ENCODE data around the gene TRPC5OS. TPM values are rescaled to one million over a fixed set of nuclear protein-coding genes. Genes with fewer than 3 reads are reported as not detected.

TRPC5OS gene
- total RNA-seq, 4 donors from 2014 or later, result not detected

DNA sequence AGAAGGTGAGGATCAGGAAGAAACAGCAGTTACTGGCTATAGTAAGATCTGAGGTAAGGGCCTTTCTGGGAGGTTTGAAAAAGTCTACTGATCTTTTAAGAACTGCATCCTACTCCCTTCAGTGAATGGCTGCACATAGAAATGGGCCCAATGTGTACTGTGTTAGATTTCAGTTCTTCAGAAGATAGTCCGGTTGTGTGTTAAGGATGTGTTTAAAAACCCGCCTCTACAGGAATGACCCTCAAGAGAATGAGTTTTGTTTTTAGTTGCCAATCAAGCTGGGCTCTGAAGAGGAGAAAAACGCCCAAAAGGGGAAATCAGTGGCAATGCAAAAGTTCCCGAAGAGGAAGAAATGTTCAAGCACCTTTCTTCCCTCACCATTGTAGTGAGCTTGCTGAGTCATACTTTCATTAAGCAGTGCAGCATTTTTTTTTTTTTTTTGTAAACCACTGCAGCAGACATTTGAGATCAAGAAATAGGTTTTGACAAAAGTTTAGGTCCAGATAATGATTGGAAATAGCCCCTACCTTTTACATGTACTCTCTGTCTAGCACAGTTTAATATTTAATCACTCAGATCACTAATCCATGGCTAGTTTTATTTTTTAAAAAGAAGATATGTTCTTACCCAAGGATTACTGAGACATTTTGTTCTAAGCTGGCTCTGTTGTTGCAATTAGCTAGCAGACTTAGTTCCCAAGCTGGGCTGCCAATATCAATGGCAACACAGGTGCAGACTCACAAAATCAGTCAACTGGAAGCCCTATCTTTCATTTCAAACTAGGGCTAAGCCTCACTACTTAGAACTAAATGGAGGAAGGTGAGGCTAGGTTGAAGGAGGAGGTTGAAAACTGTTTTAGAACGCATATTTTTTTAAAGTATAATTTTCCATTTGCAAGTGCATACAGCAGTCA is 7.0 kb upstream of the TRPC5OS start:
- in situ Hi-C loops (cut with MboI; ENCODE audit: low pct_ligation_motif_present in 1 of 4, low pct_unique_long_range_greater_than_20kb in 1 of 4, low sequenced_read_pairs in 3 of 4) (no loop called here), intact Hi-C loops (cut with DNase I; ENCODE audit: low total_unique reads) (no loop called here)
- Histone ChIP-seq H3K27ac (no peak overlapping the region), H3K9me3 (no peaks in the 10 kb centered on the region), H3K27me3 (no peaks in the 10 kb centered on the region), H3K36me3 (no peaks in the 10 kb centered on the region), H3K4me3 (no peak overlapping the region), H3K4me1 (no peaks in the 10 kb centered on the region)
- DNase-seq, result no peak
- WGBS, 2 donors (ENCODE audit: low coverage in 1 of 2), result 36% methylated on average over 5 of the region's 5 CpGs; no CpG with 5 or more reads in 1 of the 2 donors
- TF ChIP-seq EP300 (IDR thresholded peaks at IDR 0.05; ENCODE audit: low read depth) (no peak), POLR2A (IDR thresholded peaks at IDR 0.05) (no peak), CTCF (IDR thresholded peaks at IDR 0.05) (no peak), POLR2AphosphoS5 (IDR thresholded peaks at IDR 0.05) (no peak)

GRCh38 chrX:111869639-111870034 is 6.3 kb upstream of the TRPC5OS start:
- Histone ChIP-seq H3K9me3 (no peaks in the 10 kb centered on the region), H3K36me3 (no peaks in the 10 kb centered on the region), H3K4me1 (no peaks in the 10 kb centered on the region), H3K27ac (no peak overlapping the region), H3K4me3 (no peak overlapping the region), H3K27me3 (no peaks in the 10 kb centered on the region)
- in situ Hi-C loops (cut with MboI; ENCODE audit: low pct_ligation_motif_present in 1 of 4, low pct_unique_long_range_greater_than_20kb in 1 of 4, low sequenced_read_pairs in 3 of 4) (no loop called here), intact Hi-C loops (cut with DNase I; ENCODE audit: low total_unique reads) (no loop called here)
- WGBS, 2 donors (ENCODE audit: low coverage in 1 of 2), result 23% methylated on average over 1 of the region's 1 CpG; no CpG with 5 or more reads in 1 of the 2 donors
- DNase-seq, result peak; percentile 7
- TF ChIP-seq POLR2AphosphoS5 (IDR thresholded peaks at IDR 0.05) (no peak), CTCF (IDR thresholded peaks at IDR 0.05) (peak; percentile 28 to 60 (median 39))

- intact Hi-C loops (cut with DNase I; ENCODE audit: low total_unique reads), result no loop called here
- H3K27ac ChIP-seq, result no peak overlapping the region
- no peak overlapping the region for H3K4me3 ChIP-seq
- DNase-seq, result no peak
- 73% methylated on average over 3 of the region's 3 CpGs; no CpG with 5 or more reads in 1 of the 2 donors for WGBS, 2 donors (ENCODE audit: low coverage in 1 of 2)
- no peaks in the 10 kb centered on the region for H3K4me1 ChIP-seq
- in situ Hi-C loops (cut with MboI; ENCODE audit: low pct_ligation_motif_present in 1 of 4, low pct_unique_long_range_greater_than_20kb in 1 of 4, low sequenced_read_pairs in 3 of 4), result no loop called here
- no peaks in the 10 kb centered on the region for H3K27me3 ChIP-seq
- TF ChIP-seq CTCF (IDR thresholded peaks at IDR 0.05) (no peak), POLR2A (IDR thresholded peaks at IDR 0.05) (no peak), EP300 (IDR thresholded peaks at IDR 0.05; ENCODE audit: low read depth) (no peak), POLR2AphosphoS5 (IDR thresholded peaks at IDR 0.05) (no peak)
- no peaks in the 10 kb centered on the region for H3K36me3 ChIP-seq
- no peaks in the 10 kb centered on the region for H3K9me3 ChIP-seq
These were observed 1.7 kb upstream of the TRPC5OS start for GRCh38 chrX:111874241-111874640.

GRCh38 chrX:111876646-111877045 is 665 bp downstream of the TRPC5OS start:
- no peak for TF ChIP-seq POLR2AphosphoS5 (IDR thresholded peaks at IDR 0.05)
- no peak for TF ChIP-seq POLR2A (IDR thresholded peaks at IDR 0.05)
- no peak for TF ChIP-seq CTCF (IDR thresholded peaks at IDR 0.05)
- TF ChIP-seq EP300 (IDR thresholded peaks at IDR 0.05; ENCODE audit: low read depth), result no peak
- no peaks in the 10 kb centered on the region for H3K4me1 ChIP-seq
- intact Hi-C loops (cut with DNase I; ENCODE audit: low total_unique reads), result no loop called here
- in situ Hi-C loops (cut with MboI; ENCODE audit: low pct_ligation_motif_present in 1 of 4, low pct_unique_long_range_greater_than_20kb in 1 of 4, low sequenced_read_pairs in 3 of 4), result loop anchor here in 1 of 4 donors (25.0 kb wide), 1 partner anchor 761 kb away; no protein-coding TSS in a partner anchor
- no peak overlapping the region for H3K4me3 ChIP-seq
- 62 to 87% methylated on average over 3 of the region's 3 CpGs for WGBS, 2 donors (ENCODE audit: low coverage in 1 of 2)
- no peaks in the 10 kb centered on the region for H3K36me3 ChIP-seq
- no peaks in the 10 kb centered on the region for H3K9me3 ChIP-seq
- no peak for DNase-seq
- no peak overlapping the region for H3K27ac ChIP-seq
- H3K27me3 ChIP-seq, result no peaks in the 10 kb centered on the region

Measured in transverse colon (tissue), 4 donors.